DND-41 (cell line): ENCODE results near the gene POLD2.
A peak's percentile ranks its signal among the peaks of the same experiment; 100 is the strongest.

Source experiments
- ATAC-seq: fragments of 200-7000 bp; cut with Tn5 transposase; 3 replicates; pipeline ENCODE4 v1.9.1; 2021; ENCODE audit warnings: low read depth; ENCODE audit not compliant: insufficient read depth
- DNase-seq: peaks from one replicate; pipeline ENCODE4 v3.0.0-alpha.2; 2020
- H2AFZ ChIP-seq: 2 replicates; pipeline ENCODE4 v1.6.0; 2012; ENCODE audit warnings: low read depth, low read length
- H3K27ac ChIP-seq: 2 replicates; pipeline ENCODE4 v1.5.1; 2012; ENCODE audit warnings: low read length, inconsistent platforms
- H3K27me3 ChIP-seq: fragments of 200-600 bp; sonication (generic); 2 replicates; pipeline ENCODE4 v1.6.0; 2012; ENCODE audit warnings: low read length, mild to moderate bottlenecking, inconsistent platforms; ENCODE audit not compliant: insufficient read depth, poor library complexity
- H3K36me3 ChIP-seq: 2 replicates; pipeline ENCODE4 v1.5.1; 2012; ENCODE audit warnings: low read length, inconsistent platforms; ENCODE audit not compliant: insufficient read depth
- H3K4me1 ChIP-seq: 2 replicates; pipeline ENCODE4 v1.5.1; 2012; ENCODE audit warnings: mild to moderate bottlenecking, low read length; ENCODE audit not compliant: insufficient read depth
- H3K4me2 ChIP-seq: 2 replicates; pipeline ENCODE4 v1.6.0; 2012; ENCODE audit warnings: mild to moderate bottlenecking, moderate library complexity, low read length, inconsistent platforms; ENCODE audit not compliant: insufficient read depth
- H3K4me3 ChIP-seq, 2 experiments: fragments of 200-600 bp in 1 of 2; shearing (Covaris generic) in 1 of 2; 2 replicates each; pipeline ENCODE4 v1.5.1; 2012 to 2016; ENCODE audit warnings: inconsistent platforms in 2 of 2, low read length in 2 of 2, mild to moderate bottlenecking in 2 of 2, low read depth in 1 of 2, moderate library complexity in 1 of 2
- H3K79me2 ChIP-seq: 2 replicates; pipeline ENCODE4 v1.6.0; 2012; ENCODE audit warnings: low read length, inconsistent platforms; ENCODE audit not compliant: insufficient read depth
- H3K9ac ChIP-seq: 2 replicates; pipeline ENCODE4 v1.6.0; 2012; ENCODE audit warnings: low read depth, mild to moderate bottlenecking, inconsistent platforms, low read length, moderate library complexity
- H3K9me3 ChIP-seq: 2 replicates; pipeline ENCODE4 v1.5.1; 2012; ENCODE audit warnings: low read length, moderate library complexity, mild to moderate bottlenecking, inconsistent platforms; ENCODE audit not compliant: insufficient read depth, severe bottlenecking
- H4K20me1 ChIP-seq: 2 replicates; pipeline ENCODE4 v1.6.0; 2012; ENCODE audit warnings: low read length; ENCODE audit not compliant: insufficient read depth
- EZH2 ChIP-seq: IDR thresholded peaks from 3 replicates; pipeline ENCODE4 v1.6.1; 2012; ENCODE audit warnings: borderline replicate concordance, low read depth, mild to moderate bottlenecking, moderate library complexity, low read length, inconsistent platforms; ENCODE audit not compliant: severe bottlenecking
- TF ChIP-seq, protein P1 (sequence below): IDR thresholded peaks from 2 replicates; pipeline ENCODE4 v1.5.1; 2012; ENCODE audit warnings: borderline replicate concordance, low read length, moderate library complexity, mild to moderate bottlenecking; ENCODE audit not compliant: poor library complexity, severe bottlenecking; ENCODE audit errors: extremely low read depth

Gene POLD2

GRCh38 chr7:44150466-44150832 lies 27.1 kb upstream of the POLD2 start:
- no peaks in the 10 kb centered on the region for H3K27me3 ChIP-seq
- H3K4me2 ChIP-seq = no peak overlapping the region
- H4K20me1 ChIP-seq = no peaks in the 10 kb centered on the region
- DNase-seq (no peak), ATAC-seq (0 out of 3 replicates have a peak, but pooled peaks have one; percentile 10)
- no peak overlapping the region for H3K27ac ChIP-seq
- TF ChIP-seq EZH2 = no peak
- TF ChIP-seq, protein P1, sequence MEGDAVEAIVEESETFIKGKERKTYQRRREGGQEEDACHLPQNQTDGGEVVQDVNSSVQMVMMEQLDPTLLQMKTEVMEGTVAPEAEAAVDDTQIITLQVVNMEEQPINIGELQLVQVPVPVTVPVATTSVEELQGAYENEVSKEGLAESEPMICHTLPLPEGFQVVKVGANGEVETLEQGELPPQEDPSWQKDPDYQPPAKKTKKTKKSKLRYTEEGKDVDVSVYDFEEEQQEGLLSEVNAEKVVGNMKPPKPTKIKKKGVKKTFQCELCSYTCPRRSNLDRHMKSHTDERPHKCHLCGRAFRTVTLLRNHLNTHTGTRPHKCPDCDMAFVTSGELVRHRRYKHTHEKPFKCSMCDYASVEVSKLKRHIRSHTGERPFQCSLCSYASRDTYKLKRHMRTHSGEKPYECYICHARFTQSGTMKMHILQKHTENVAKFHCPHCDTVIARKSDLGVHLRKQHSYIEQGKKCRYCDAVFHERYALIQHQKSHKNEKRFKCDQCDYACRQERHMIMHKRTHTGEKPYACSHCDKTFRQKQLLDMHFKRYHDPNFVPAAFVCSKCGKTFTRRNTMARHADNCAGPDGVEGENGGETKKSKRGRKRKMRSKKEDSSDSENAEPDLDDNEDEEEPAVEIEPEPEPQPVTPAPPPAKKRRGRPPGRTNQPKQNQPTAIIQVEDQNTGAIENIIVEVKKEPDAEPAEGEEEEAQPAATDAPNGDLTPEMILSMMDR = no peak
- H3K4me3 ChIP-seq = no peak overlapping the region
- H3K36me3 ChIP-seq = no peaks in the 10 kb centered on the region
- H2AFZ ChIP-seq = no peak overlapping the region
- no peak overlapping the region for H3K9ac ChIP-seq
- no peaks in the 10 kb centered on the region for H3K4me1 ChIP-seq
- H3K79me2 ChIP-seq = no peaks in the 10 kb centered on the region
- H3K9me3 ChIP-seq = no peaks in the 10 kb centered on the region

GRCh38 chr7:44149571-44150465 lies 26.5 kb upstream of the POLD2 start:
- H3K4me1 ChIP-seq = no peaks in the 10 kb centered on the region
- no peaks in the 10 kb centered on the region for H4K20me1 ChIP-seq
- no peak for TF ChIP-seq EZH2
- TF ChIP-seq, protein P1 = no peak
- no peak for ATAC-seq
- H3K4me2 ChIP-seq = no peak overlapping the region
- no peak overlapping the region for H3K4me3 ChIP-seq
- H3K9me3 ChIP-seq = no peaks in the 10 kb centered on the region
- no peak overlapping the region for H3K27ac ChIP-seq
- H2AFZ ChIP-seq = no peak overlapping the region
- no peaks in the 10 kb centered on the region for H3K36me3 ChIP-seq
- H3K79me2 ChIP-seq = no peaks in the 10 kb centered on the region
- no peak for DNase-seq
- no peak overlapping the region for H3K9ac ChIP-seq
- no peaks in the 10 kb centered on the region for H3K27me3 ChIP-seq

DNA sequence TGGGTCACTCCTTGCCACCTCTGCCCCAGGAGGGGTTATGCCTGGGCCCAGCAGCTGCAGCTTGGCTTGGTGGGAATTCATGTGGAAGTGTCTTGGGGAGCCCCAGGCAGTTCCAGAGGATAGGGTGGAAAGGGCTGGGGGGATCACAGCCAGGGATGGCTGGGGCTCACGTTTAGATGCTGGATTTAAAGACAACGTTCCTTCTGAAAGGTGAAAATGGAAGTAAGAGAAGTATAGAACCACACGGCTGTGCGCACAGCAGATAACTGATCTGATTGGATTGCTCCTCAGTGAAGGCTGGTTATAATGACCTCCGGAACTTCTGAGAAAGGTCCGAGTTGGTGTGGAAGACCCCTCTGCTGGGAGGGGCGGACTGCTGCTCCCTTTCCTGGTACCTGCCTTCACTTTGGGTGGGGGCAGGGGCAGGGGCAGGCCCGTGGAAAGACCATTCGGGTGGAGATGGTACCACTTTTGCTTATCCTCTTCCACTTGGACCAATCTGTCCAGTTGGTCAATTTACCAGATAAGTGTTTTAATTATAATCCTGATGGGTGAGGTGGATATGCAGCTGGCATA lies 25.7 kb upstream of the POLD2 start:
- H3K79me2 ChIP-seq = no peaks in the 10 kb centered on the region
- no peak overlapping the region for H3K9ac ChIP-seq
- no peaks in the 10 kb centered on the region for H3K36me3 ChIP-seq
- ATAC-seq (no peak), DNase-seq (no peak)
- no peak overlapping the region for H3K27ac ChIP-seq
- H3K4me2 ChIP-seq = no peak overlapping the region
- H3K9me3 ChIP-seq = no peaks in the 10 kb centered on the region
- TF ChIP-seq, protein P1 = no peak
- no peak for TF ChIP-seq EZH2
- H3K27me3 ChIP-seq = no peaks in the 10 kb centered on the region
- H3K4me1 ChIP-seq = no peaks in the 10 kb centered on the region
- no peak overlapping the region for H2AFZ ChIP-seq
- no peaks in the 10 kb centered on the region for H4K20me1 ChIP-seq
- H3K4me3 ChIP-seq = no peak overlapping the region
